WTC11 (cell line): Measurements from ENCODE around the gene VANGL1. TPM values are rescaled to one million over a fixed set of nuclear protein-coding genes. Genes with fewer than 3 reads are reported as not detected.

Source experiments
- ATAC-seq: fragments of 200-7000 bp; cut with Tn5 transposase; 2 replicates; pipeline ENCODE4 v1.10.0; 2021; ENCODE audit warnings: mild to moderate bottlenecking, moderate library complexity
- CTCF ChIA-PET: fragments of 300-600 bp; sonication (Branson Sonifier 250); formaldehyde crosslinking; loops from one replicate; lab custom pipeline; 2021; ENCODE audit warnings: antibody characterized with exemption; lab: Charles Lee
- POLR2A ChIA-PET: fragments of 350-600 bp; sonication (Branson Sonifier 250); formaldehyde crosslinking; loops from one replicate; lab custom pipeline; 2021; ENCODE audit warnings: antibody characterized with exemption; lab: Charles Lee
- DNase-seq: peaks from one replicate; pipeline ENCODE4 v3.0.0; 2021; ENCODE audit warnings: low spot score
- H3K27ac Mint-ChIP-seq: 2 replicates; pipeline ENCODE4 v1.8.0; 2021; ENCODE audit warnings: mixed read lengths
- H3K27me3 Mint-ChIP-seq: 2 replicates; pipeline ENCODE4 v1.8.0; 2021; ENCODE audit warnings: low read depth, mild to moderate bottlenecking, moderate library complexity, mixed read lengths
- H3K36me3 Mint-ChIP-seq: 2 replicates; pipeline ENCODE4 v1.8.0; 2021; ENCODE audit warnings: mixed read lengths
- H3K4me1 Mint-ChIP-seq: 2 replicates; pipeline ENCODE4 v1.8.0; 2022; ENCODE audit warnings: mixed read lengths
- H3K4me3 Mint-ChIP-seq: 2 replicates; pipeline ENCODE4 v1.8.0; 2021; ENCODE audit warnings: mild to moderate bottlenecking, moderate library complexity, mixed read lengths
- H3K9me3 Mint-ChIP-seq: 2 replicates; pipeline ENCODE4 v1.8.0; 2021; ENCODE audit warnings: mixed read lengths
- CBFB ChIP-seq: sonication (generic); formaldehyde crosslinking; IDR thresholded peaks from 2 replicates; pipeline ENCODE4 v1.8.1; 2022; ENCODE audit warnings: mild to moderate bottlenecking, low read depth, missing genetic modification reagents
- CREB1 ChIP-seq: sonication (generic); formaldehyde crosslinking; IDR thresholded peaks from 2 replicates; pipeline ENCODE4 v1.8.0; 2023; ENCODE audit warnings: mild to moderate bottlenecking, missing genetic modification reagents
- E2F1 ChIP-seq: sonication (generic); formaldehyde crosslinking; IDR thresholded peaks from 2 replicates; pipeline ENCODE4 v1.8.0; 2022; ENCODE audit warnings: mild to moderate bottlenecking, missing genetic modification reagents
- ESRRA ChIP-seq: sonication (generic); formaldehyde crosslinking; IDR thresholded peaks from 2 replicates; pipeline ENCODE4 v1.8.1; 2022; ENCODE audit warnings: mild to moderate bottlenecking, missing genetic modification reagents, borderline replicate concordance
- FOXJ3 ChIP-seq: sonication (generic); formaldehyde crosslinking; IDR thresholded peaks from 2 replicates; pipeline ENCODE4 v1.9.0; 2021; ENCODE audit warnings: missing genetic modification reagents, mild to moderate bottlenecking, borderline replicate concordance
- GRHL2 ChIP-seq: fragments of 250-450 bp; sonication (Bioruptor Pico); IDR thresholded peaks from 2 replicates; pipeline ENCODE4 v1.8.0; 2022; ENCODE audit warnings: mild to moderate bottlenecking, moderate library complexity; ENCODE audit not compliant: insufficient replicate concordance, severe bottlenecking
- HMGXB4 ChIP-seq: sonication (generic); formaldehyde crosslinking; IDR thresholded peaks from 2 replicates; pipeline ENCODE4 v1.8.1; 2023; ENCODE audit warnings: mild to moderate bottlenecking, moderate library complexity, missing genetic modification reagents
- JUN ChIP-seq: sonication (generic); formaldehyde crosslinking; IDR thresholded peaks from 2 replicates; pipeline ENCODE4 v1.8.0; 2023; ENCODE audit warnings: mild to moderate bottlenecking, missing genetic modification reagents
- KAT7 ChIP-seq: sonication (generic); formaldehyde crosslinking; IDR thresholded peaks from 2 replicates; pipeline ENCODE4 v1.8.1; 2023; ENCODE audit warnings: missing genetic modification reagents, mild to moderate bottlenecking, borderline replicate concordance
- MAX ChIP-seq: sonication (generic); formaldehyde crosslinking; IDR thresholded peaks from 2 replicates; pipeline ENCODE4 v1.8.0; 2022; ENCODE audit warnings: mild to moderate bottlenecking, missing genetic modification reagents
- NFYB ChIP-seq: sonication (generic); formaldehyde crosslinking; conservative IDR thresholded peaks from 2 replicates; pipeline ENCODE4 v1.8.0; 2022; ENCODE audit warnings: low read depth, missing genetic modification reagents
- NR3C1 ChIP-seq: sonication (generic); formaldehyde crosslinking; conservative IDR thresholded peaks from 2 replicates; pipeline ENCODE4 v1.8.1; 2023; ENCODE audit warnings: low read depth, mild to moderate bottlenecking, missing genetic modification reagents
- OVOL2 ChIP-seq: fragments of 250-450 bp; sonication (Bioruptor Pico); IDR thresholded peaks from 2 replicates; pipeline ENCODE4 v1.9.0; 2021; ENCODE audit warnings: mild to moderate bottlenecking, borderline replicate concordance
- STAT6 ChIP-seq: sonication (generic); formaldehyde crosslinking; conservative IDR thresholded peaks from 2 replicates; pipeline ENCODE4 v1.8.1; 2023; ENCODE audit warnings: mild to moderate bottlenecking, low read depth, missing genetic modification reagents, moderate library complexity
- TP53 ChIP-seq: sonication (generic); formaldehyde crosslinking; IDR thresholded peaks from 2 replicates; pipeline ENCODE4 v1.8.1; 2023; ENCODE audit warnings: mild to moderate bottlenecking, missing genetic modification reagents
- ZBTB21 ChIP-seq: sonication (generic); formaldehyde crosslinking; IDR thresholded peaks from 2 replicates; pipeline ENCODE4 v1.8.1; 2023; ENCODE audit warnings: mild to moderate bottlenecking, missing genetic modification reagents, borderline replicate concordance
- ZNF121 ChIP-seq: sonication (generic); formaldehyde crosslinking; IDR thresholded peaks from 2 replicates; pipeline ENCODE4 v1.8.0; 2023; ENCODE audit warnings: missing genetic modification reagents
- ZNF219 ChIP-seq: sonication (generic); formaldehyde crosslinking; IDR thresholded peaks from 2 replicates; pipeline ENCODE4 v1.8.0; 2023; ENCODE audit warnings: missing genetic modification reagents, mild to moderate bottlenecking, borderline replicate concordance
- ZNF263 ChIP-seq: sonication (generic); formaldehyde crosslinking; IDR thresholded peaks from 2 replicates; pipeline ENCODE4 v1.8.1; 2022; ENCODE audit warnings: low read depth, mild to moderate bottlenecking, moderate library complexity, missing genetic modification reagents
- ZNF396 ChIP-seq: fragments of 250-450 bp; sonication (Bioruptor Pico); IDR thresholded peaks from 2 replicates; pipeline ENCODE4 v1.8.0; 2021; ENCODE audit warnings: mild to moderate bottlenecking, moderate library complexity, borderline replicate concordance
- ZNF532 ChIP-seq: fragments of 250-450 bp; sonication (Bioruptor Pico); IDR thresholded peaks from 2 replicates; pipeline ENCODE4 v1.9.0; 2021; ENCODE audit warnings: mild to moderate bottlenecking, borderline replicate concordance
- total RNA-seq: library from RNA; stranded (reverse); gene quantifications from 3 replicates; pipeline ENCODE4 v1.2.3, GENCODE V29; 2021

Gene VANGL1
- total RNA-seq, 1 experiment from 2014 or later: 15.8 TPM

- Mint-ChIP-seq H3K27ac (no peak overlapping the region), H3K4me3 (no peak overlapping the region), H3K4me1 (peaks cover 14% of the 10 kb centered on the region), H3K36me3 (peaks cover 4% of the 10 kb centered on the region; the same call in 1 of the 2 replicates), H3K9me3 (no peaks in the 10 kb centered on the region), H3K27me3 (no peaks in the 10 kb centered on the region)
- TF ChIP-seq GRHL2 (CRISPR knock-in tag) (no peak), E2F1 (CRISPR knock-in tag) (no peak), MAX (CRISPR knock-in tag) (no peak), ZNF396 (no peak), NFYB (CRISPR knock-in tag) (no peak), FOXJ3 (CRISPR knock-in tag) (no peak), ZNF219 (CRISPR knock-in tag) (no peak), STAT6 (CRISPR knock-in tag) (no peak), TP53 (CRISPR knock-in tag) (no peak), JUN (CRISPR knock-in tag) (no peak), CBFB (CRISPR knock-in tag) (no peak), KAT7 (CRISPR knock-in tag) (no peak), ZBTB21 (CRISPR knock-in tag) (no peak), NR3C1 (no peak), ESRRA (CRISPR knock-in tag) (no peak)
- ChIA-PET CTCF (interaction anchor here (1.0 kb wide), 1 partner anchor 303 kb away, joined by 3 read pairs; no protein-coding TSS in a partner anchor), POLR2A (interaction anchor here (0.6 kb wide), 1 partner anchor 70 kb away, joined by 3 read pairs; no protein-coding TSS in a partner anchor)
- no peak for ATAC-seq
- no peak for DNase-seq
Observed at GRCh38 chr1:115678141-115678540, 36.4 kb downstream of the VANGL1 start.

- no peak for DNase-seq
- no peak overlapping the region for H3K27ac Mint-ChIP-seq
- no peaks in the 10 kb centered on the region for H3K27me3 Mint-ChIP-seq
- peaks cover 14% of the 10 kb centered on the region for H3K4me1 Mint-ChIP-seq
- POLR2A ChIA-PET: no interaction called here
- ATAC-seq: no peak
- no peaks in the 10 kb centered on the region for H3K9me3 Mint-ChIP-seq
- CTCF ChIA-PET: no interaction called here
- peaks cover 8% of the 10 kb centered on the region for H3K36me3 Mint-ChIP-seq
- no peak overlapping the region for H3K4me3 Mint-ChIP-seq
- TF ChIP-seq HMGXB4 (CRISPR knock-in tag) (no peak), OVOL2 (CRISPR knock-in tag) (no peak), NR3C1 (no peak), ZNF121 (CRISPR knock-in tag) (no peak), CREB1 (CRISPR knock-in tag) (no peak), ZNF263 (no peak), ZNF532 (no peak), STAT6 (CRISPR knock-in tag) (no peak)
Observed at GRCh38 chr1:115679141-115679611, 37.4 kb downstream of the VANGL1 start.
